HepG2 (cell line): ENCODE data around the gene DLG2. TPM values are rescaled to one million over a fixed set of nuclear protein-coding genes. Genes with fewer than 3 reads are reported as not detected.

Experiments
- ATAC-seq: fragments of 200-7000 bp; cut with Tn5 transposase; 3 replicates; pipeline ENCODE4 v1.9.1; 2020; ENCODE audit warnings: mild to moderate bottlenecking, moderate library complexity
- BruUV-seq: library from RNA; stranded (reverse); fragments of 400-500 nt; replicated peaks from 2 replicates; lab custom pipeline; 2021; lab: Mats Ljungman, UMichigan
- CTCF ChIA-PET: fragments of 300-600 bp; formaldehyde crosslinking; extraction: SDS; loops from one replicate; lab custom pipeline; 2021; ENCODE audit warnings: low total read pairs, inconsistent platforms, low intra/inter-chr PET ratio; lab: Yijun Ruan, JAX
- POLR2A ChIA-PET: fragments of 350-600 bp; sonication (Branson Sonifier 250); formaldehyde crosslinking; loops from one replicate; lab custom pipeline; 2020; ENCODE audit warnings: antibody characterized with exemption, inconsistent platforms; lab: Yijun Ruan, JAX
- DNase-seq: peaks from one replicate; pipeline ENCODE4 v3.0.0-alpha.2; 2015; ENCODE audit warnings: low spot score
- FAIRE-seq: peaks from 3 replicates; lab custom pipeline; 2011; peaks lifted over from hg19 to GRCh38; lab: Jason Lieb, UNC
- H2AFZ ChIP-seq: one replicate; pipeline ENCODE4 v1.6.1; 2011; ENCODE audit warnings: low read length, inconsistent platforms
- H3K27ac ChIP-seq: fragments of 300-600 bp; 3 replicates; pipeline ENCODE4 v1.8.0; 2011; ENCODE audit warnings: mixed run types, mild to moderate bottlenecking, mixed read lengths, low read length, inconsistent platforms; ENCODE audit not compliant: insufficient read depth; ENCODE audit errors: extremely low read length
- H3K27me3 ChIP-seq, 2 experiments: fragments of 200-600 bp in 1 of 2; 2 replicates in 1 of 2; 3 replicates in 1 of 2; pipeline versions ENCODE4 v1.6.0 to v1.8.0; 2011; ENCODE audit warnings: low read length in 2 of 2, mild to moderate bottlenecking in 2 of 2, moderate library complexity in 2 of 2, inconsistent platforms in 1 of 2; ENCODE audit not compliant: insufficient read depth in 2 of 2, control insufficient read depth in 1 of 2
- H3K36me3 ChIP-seq, 2 experiments: fragments of 200-600 bp in 1 of 2; replicated peaks in 1 of 2; 2 replicates in 1 of 2; 3 replicates in 1 of 2; pipeline versions ENCODE4 v1.5.1 to v1.8.0; 2011; ENCODE audit warnings: low read length in 2 of 2, inconsistent platforms in 1 of 2; ENCODE audit not compliant: insufficient read depth in 2 of 2, control insufficient read depth in 1 of 2
- H3K4me1 ChIP-seq: 2 replicates; pipeline ENCODE4 v1.5.1; 2012; ENCODE audit warnings: low read length, inconsistent platforms; ENCODE audit not compliant: insufficient read depth
- H3K4me2 ChIP-seq: 2 replicates; pipeline ENCODE4 v1.6.0; 2011; ENCODE audit warnings: low read depth, low read length, inconsistent platforms
- H3K4me3 ChIP-seq, 3 experiments: fragments of 200-600 bp in 1 of 3; sonication (generic), shearing (Covaris generic) in 1 of 3; replicated peaks in 1 of 3; 2 replicates each; pipeline ENCODE4 v1.5.1; 2011 to 2016; ENCODE audit warnings: low read length in 3 of 3, inconsistent platforms in 2 of 3, low read depth in 2 of 3, mild to moderate bottlenecking in 2 of 3, control low read depth in 1 of 3, mixed read lengths in 1 of 3; ENCODE audit not compliant: insufficient read depth in 1 of 3
- H3K79me2 ChIP-seq: one replicate; pipeline ENCODE4 v1.6.1; 2011; ENCODE audit warnings: low read length, inconsistent platforms; ENCODE audit not compliant: insufficient read depth
- H3K9ac ChIP-seq: 2 replicates; pipeline ENCODE4 v1.6.0; 2011; ENCODE audit warnings: mild to moderate bottlenecking, low read depth, low read length, inconsistent platforms; ENCODE audit not compliant: insufficient read depth
- H3K9me3 ChIP-seq: 2 replicates; pipeline ENCODE4 v1.5.1; 2012; ENCODE audit warnings: mild to moderate bottlenecking, low read length
- H4K20me1 ChIP-seq: 2 replicates; pipeline ENCODE4 v1.6.0; 2011; ENCODE audit warnings: inconsistent platforms, mild to moderate bottlenecking, low read length, moderate library complexity; ENCODE audit not compliant: insufficient read depth
- CEBPB ChIP-seq: IDR thresholded peaks from 2 replicates; pipeline ENCODE4 v1.6.1; 2011; ENCODE audit warnings: low read depth, low read length, improper control_type of control experiment, borderline replicate concordance
- WGBS: methylation state at CpG from one replicate; pipeline ENCODE4 v1.1.6; 2017; ENCODE audit warnings: low lambda C conversion rate; 5-methylcytosine and 5-hydroxymethylcytosine counted together
- in situ Hi-C: cut with HindIII; loops from 2 replicates; pipeline ENCODE4 v1.10.0; 2017; ENCODE audit warnings: low pct_unique_long_range_greater_than_20kb; ENCODE audit not compliant: extremely low pct_ligation_motif_present
- intact Hi-C: fragments of 100-400 bp; cut with micrococcal nuclease; formaldehyde crosslinking; loops from one replicate; pipeline ENCODE4 v1.10.0; 2022; ENCODE audit not compliant: unreplicated experiment
- polyA plus RNA-seq, 8 experiments: library from polyadenylated mRNA; depleted of rRNA in 3 of 8; stranded (reverse) in 7 of 8; unstranded in 1 of 8; fragments of >200 nt; fragmentation: Illumina TruSeq in 4 of 8; extraction: Trizol in 4 of 8; gene quantifications; 2 replicates each; pipeline versions ENCODE4 v1.2.1 to v1.2.3, GENCODE V29; 2011 to 2016; ENCODE audit warnings: low read depth in 4 of 8, missing spikeins in 1 of 8, mixed read lengths in 1 of 8; ENCODE audit not compliant: insufficient read depth in 1 of 8
- total RNA-seq, 5 experiments: library from RNA; depleted of rRNA; stranded (reverse); fragments of >200 nt; fragmentation: Illumina TruSeq; extraction: Trizol; gene quantifications; 2 replicates each; pipeline ENCODE4 v1.2.3, GENCODE V29; 2016; ENCODE audit warnings: low read depth in 1 of 5
- TF ChIP-seq, protein P1 (sequence below): IDR thresholded peaks from 2 replicates; pipeline ENCODE4 v1.6.1; 2016; ENCODE audit warnings: low read depth, missing genetic modification reagents, missing compliant biosample characterization

DLG2 gene
- total and polyA plus RNA-seq, 2 of the 13 experiments (the other 11 are each of a cell fraction or from before 2014, with no cell fraction given), result 0.46 to 1.0 TPM

DNA sequence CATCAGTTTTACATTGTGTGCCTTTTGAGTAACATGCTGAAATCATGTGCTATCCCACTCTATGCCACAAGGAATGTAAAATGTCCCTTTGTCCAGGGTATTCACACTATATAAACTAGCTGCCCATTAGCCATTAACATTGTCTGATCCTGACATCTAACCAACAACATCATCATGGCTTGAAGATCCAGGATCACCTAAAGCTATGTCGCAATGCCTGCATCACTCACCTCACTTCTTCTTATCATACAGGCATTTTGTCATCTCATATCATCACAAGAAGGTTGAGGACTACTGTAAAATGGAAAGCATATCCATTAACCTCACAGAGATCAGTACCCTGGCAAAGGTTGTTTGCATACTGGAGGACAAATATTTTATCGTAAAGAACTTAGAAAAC is 742.3 kb downstream of the DLG2 start:
- FAIRE-seq, result no peak
- ChIA-PET POLR2A (no interaction called here), CTCF (no interaction called here)

More for the DNA sequence above, 742.3 kb downstream of the DLG2 start:
- Histone ChIP-seq H4K20me1 (no peaks in the 10 kb centered on the region), H2AFZ (no peak overlapping the region), H3K36me3 (no peaks in the 10 kb centered on the region), H3K4me3 (no peak overlapping the region), H3K27ac (no peak overlapping the region), H3K9me3 (no peaks in the 10 kb centered on the region), H3K4me1 (no peaks in the 10 kb centered on the region), H3K4me2 (no peak overlapping the region), H3K27me3 (no peaks in the 10 kb centered on the region), H3K79me2 (no peaks in the 10 kb centered on the region), H3K9ac (no peak overlapping the region)
- BruUV-seq, result no TSS peak
- WGBS, result 18% methylated on average over 2 of the region's 2 CpGs
- intact Hi-C loops, result no loop called here
- DNase-seq (no peak), ATAC-seq (no peak)
- in situ Hi-C loops, result no loop called here
- peak; percentile 75 for TF ChIP-seq CEBPB
- TF ChIP-seq, protein P1, sequence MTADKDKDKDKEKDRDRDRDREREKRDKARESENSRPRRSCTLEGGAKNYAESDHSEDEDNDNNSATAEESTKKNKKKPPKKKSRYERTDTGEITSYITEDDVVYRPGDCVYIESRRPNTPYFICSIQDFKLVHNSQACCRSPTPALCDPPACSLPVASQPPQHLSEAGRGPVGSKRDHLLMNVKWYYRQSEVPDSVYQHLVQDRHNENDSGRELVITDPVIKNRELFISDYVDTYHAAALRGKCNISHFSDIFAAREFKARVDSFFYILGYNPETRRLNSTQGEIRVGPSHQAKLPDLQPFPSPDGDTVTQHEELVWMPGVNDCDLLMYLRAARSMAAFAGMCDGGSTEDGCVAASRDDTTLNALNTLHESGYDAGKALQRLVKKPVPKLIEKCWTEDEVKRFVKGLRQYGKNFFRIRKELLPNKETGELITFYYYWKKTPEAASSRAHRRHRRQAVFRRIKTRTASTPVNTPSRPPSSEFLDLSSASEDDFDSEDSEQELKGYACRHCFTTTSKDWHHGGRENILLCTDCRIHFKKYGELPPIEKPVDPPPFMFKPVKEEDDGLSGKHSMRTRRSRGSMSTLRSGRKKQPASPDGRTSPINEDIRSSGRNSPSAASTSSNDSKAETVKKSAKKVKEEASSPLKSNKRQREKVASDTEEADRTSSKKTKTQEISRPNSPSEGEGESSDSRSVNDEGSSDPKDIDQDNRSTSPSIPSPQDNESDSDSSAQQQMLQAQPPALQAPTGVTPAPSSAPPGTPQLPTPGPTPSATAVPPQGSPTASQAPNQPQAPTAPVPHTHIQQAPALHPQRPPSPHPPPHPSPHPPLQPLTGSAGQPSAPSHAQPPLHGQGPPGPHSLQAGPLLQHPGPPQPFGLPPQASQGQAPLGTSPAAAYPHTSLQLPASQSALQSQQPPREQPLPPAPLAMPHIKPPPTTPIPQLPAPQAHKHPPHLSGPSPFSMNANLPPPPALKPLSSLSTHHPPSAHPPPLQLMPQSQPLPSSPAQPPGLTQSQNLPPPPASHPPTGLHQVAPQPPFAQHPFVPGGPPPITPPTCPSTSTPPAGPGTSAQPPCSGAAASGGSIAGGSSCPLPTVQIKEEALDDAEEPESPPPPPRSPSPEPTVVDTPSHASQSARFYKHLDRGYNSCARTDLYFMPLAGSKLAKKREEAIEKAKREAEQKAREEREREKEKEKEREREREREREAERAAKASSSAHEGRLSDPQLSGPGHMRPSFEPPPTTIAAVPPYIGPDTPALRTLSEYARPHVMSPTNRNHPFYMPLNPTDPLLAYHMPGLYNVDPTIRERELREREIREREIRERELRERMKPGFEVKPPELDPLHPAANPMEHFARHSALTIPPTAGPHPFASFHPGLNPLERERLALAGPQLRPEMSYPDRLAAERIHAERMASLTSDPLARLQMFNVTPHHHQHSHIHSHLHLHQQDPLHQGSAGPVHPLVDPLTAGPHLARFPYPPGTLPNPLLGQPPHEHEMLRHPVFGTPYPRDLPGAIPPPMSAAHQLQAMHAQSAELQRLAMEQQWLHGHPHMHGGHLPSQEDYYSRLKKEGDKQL (CRISPR knock-in tag), result no peak
